ENCODE measurements around the gene SNAP25.

SNAP25 gene

GRCh38 chr20:10217721-10218410 is 764 bp upstream of the SNAP25 start:
- DNase-seq, result no peak

DNA sequence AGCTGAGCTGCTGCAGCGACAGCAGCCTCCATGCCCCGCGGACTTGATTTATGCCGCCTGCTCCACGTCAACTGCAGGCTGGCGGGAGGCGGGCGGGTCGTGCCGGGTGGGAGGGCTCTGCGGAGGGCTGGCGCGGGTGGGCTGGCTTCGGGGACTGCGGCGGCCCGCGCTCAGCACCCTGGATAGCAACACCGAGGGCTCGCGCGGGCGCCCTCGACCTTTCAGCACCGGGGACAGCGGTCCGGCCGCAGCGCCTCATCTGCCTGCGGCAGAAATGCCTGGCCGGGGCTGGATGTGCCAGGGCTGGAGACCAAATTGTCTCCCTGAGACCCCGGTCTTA is 792 bp downstream of the SNAP25 start:
- peak; percentile 9 to 59 for DNase-seq

DNA sequence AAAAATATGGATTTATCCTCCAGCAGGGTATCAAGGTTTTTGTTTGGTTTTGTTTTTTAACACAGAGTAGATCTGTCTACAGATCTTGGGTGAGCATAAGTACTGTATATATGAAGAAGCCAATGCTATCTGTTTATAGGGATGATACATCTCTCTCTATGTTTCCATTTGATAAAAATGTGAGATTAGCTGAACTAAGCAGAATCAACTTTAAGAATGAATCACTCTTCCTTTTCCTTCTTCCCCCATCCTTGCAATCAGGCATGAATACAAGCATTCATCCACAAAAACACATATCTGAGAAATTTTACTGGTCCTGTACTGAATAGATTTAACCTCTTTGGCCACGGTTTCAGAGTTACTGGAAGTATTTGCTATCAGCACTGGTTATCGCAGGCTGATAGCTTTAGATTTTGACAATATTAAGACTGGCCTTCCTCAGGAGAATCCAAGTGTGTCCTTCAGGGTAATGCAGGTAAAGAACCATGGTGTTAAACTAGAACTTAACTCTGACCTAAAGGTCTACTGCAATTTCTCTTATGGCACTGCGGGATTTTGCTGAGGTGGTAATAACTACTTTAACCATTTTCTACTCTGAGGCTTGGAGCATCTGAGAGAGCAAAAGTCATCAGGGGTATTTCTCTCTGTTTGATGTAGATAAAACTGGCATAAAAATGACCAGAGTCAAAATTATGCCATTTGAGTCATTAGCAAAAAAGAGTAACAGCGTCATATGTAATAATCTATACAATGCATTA is 1.5 kb downstream of the SNAP25 start:
- DNase-seq, result no peak

GRCh38 chr20:10221021-10221420 is 2.4 kb downstream of the SNAP25 start:
- DNase-seq, result no peak

- no peak for DNase-seq
These were observed 6.9 kb downstream of the SNAP25 start for GRCh38 chr20:10225439-10226060.

GRCh38 chr20:10228330-10228729 is 9.7 kb downstream of the SNAP25 start:
- no peak for DNase-seq

DNA sequence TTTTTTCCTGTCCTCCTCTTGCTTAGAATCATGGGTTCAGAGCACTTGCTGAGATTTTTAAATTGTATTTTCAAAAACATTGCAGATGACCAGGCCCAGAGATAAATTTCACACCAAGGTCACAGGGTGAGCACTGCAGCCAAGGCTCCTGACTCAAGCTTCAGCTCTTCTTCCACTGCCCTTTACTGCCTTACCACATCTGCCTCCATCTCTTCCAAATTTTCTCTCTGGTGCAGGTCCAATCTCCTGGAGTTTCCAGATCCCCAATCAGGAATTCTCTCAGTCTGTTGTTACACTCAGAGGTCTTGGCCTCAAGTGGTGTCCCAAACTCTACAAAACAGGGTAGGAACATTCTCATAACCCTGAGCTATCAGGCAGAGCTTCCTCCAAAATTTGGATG is 12.7 kb downstream of the SNAP25 start:
- no peak for DNase-seq

DNA sequence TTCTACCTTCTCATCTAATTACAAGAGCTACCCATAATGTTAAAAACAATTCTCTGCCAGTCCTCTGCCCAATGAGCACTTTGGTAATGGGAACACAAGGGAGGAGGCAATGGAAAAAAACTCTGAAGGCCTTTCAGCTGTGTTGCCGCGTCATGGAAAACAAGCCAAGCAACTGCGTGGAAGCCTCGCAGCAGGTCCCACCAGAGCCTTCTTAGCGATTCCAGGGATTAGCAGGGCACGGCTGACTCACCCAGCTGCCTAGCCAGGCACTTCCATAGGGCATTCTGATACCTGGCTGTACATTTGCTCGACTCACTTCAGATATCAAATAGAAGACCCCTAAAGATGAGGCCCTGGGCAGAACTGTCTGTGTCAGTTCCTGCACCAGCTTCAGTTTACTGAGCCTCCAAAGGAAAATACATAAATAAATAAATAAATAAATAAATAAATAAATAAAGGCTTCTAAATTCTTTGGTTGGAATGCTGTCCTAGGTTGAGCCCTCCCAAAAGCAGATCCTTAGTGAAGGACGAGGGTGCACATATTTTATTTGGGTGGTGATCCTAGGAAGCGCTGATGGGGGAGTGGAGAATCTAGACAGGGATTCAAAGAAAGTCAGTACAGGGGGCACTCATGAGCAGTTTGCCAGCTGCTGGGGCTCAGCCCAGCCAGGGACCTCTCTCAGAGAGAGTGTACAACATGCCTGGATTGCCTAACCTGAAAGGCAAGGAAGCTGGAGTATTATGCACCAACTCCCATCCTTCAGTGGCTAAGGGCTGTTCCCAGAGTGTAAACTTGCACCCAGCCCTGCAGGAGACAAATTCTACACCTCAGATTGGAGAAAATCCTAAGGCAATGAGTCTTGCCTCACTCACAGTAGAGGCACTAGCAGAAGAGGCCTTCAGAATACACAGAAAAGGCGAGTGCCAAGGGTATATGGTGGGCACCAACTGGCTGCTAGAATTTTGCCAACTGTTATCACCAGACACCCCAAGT is 18.2 kb downstream of the SNAP25 start:
- no peak for DNase-seq

DNA sequence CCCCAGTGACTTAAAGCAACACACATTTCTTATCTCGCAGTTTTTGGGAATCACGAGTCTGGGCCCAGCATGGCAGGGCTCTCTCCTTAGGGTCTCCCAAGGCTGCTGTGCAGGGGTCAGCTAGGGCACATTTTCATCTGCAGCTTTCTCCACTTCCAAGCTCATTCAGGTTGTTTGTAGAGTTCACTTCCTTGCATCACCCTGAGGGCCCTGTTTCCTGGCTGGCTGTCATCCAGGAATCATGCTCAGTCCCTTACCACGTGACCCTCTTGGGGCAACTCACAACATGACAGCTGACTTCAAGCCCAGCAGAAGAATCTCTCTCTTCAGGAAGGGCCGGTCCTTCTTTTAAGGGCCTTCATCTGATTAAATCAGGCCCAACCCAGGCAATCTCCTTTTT is 21.3 kb downstream of the SNAP25 start:
- no peak for DNase-seq

GRCh38 chr20:10240655-10241054 is 22.0 kb downstream of the SNAP25 start:
- no peak for DNase-seq

DNA sequence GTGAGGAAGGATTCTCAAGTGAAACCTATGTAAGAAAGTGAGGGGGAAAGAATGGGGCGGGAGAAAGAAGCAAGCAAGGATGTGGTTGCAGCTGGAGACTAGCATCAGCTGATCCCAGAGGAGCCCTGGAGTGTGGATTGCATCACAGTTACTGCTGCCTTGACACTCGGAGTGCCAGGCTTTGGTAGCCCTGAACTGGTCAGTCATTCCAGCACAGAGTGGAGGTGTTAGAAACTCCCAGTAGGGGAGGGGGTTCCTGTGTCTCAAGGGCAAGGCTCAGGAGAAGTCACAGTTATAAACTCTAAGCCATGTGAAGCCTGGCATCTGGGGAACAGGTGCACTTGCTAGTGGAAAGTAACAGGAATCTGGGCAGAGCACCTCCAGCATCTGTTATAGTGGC is 23.5 kb downstream of the SNAP25 start:
- no peak for DNase-seq

GRCh38 chr20:10247440-10247839 is 28.8 kb downstream of the SNAP25 start:
- DNase-seq, result no peak

- DNase-seq, result no peak
These were observed 30.6 kb downstream of the SNAP25 start for GRCh38 chr20:10249048-10249770.

GRCh38 chr20:10249822-10250221 is 31.2 kb downstream of the SNAP25 start:
- no peak for DNase-seq

DNA sequence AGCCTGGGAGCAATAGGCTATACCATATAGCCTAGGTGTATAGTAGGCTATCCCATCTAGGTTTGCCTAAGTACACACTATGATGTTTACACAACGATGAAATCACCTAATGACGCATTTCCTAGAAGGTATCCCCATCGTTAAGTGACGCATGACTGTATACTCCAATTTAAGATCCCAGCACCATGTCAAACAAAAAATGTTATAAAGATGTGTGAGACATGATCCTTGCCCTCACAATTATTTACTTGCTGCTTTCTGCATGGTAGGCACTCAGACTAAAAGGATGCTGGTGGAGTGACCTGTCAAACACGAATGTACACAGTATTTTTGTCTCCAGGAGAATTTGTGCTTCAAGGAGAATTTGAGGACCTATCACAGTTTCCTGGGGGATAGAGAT is 32.3 kb downstream of the SNAP25 start:
- DNase-seq, result no peak

DNA sequence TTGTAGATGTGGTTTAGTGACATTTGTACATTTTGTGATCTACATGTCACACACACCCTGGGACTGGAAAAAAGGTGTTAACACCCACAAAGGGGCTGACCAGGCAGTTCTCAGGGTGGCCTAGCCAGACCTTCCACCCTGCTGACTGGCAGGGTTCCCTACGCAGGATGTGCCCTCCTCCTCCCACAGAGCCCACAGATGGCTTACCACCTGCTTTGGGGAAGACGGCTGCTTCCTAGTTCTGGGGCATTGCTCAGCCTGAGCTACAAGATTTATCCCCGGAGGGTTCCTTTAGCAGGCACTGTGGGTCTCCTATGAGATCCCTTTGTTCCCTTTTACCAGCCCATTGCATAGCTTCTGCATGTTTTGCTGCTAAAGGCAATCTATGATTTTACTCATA is 35.1 kb downstream of the SNAP25 start:
- no peak for DNase-seq

GRCh38 chr20:10255846-10256245 is 37.2 kb downstream of the SNAP25 start:
- no peak for DNase-seq

DNA sequence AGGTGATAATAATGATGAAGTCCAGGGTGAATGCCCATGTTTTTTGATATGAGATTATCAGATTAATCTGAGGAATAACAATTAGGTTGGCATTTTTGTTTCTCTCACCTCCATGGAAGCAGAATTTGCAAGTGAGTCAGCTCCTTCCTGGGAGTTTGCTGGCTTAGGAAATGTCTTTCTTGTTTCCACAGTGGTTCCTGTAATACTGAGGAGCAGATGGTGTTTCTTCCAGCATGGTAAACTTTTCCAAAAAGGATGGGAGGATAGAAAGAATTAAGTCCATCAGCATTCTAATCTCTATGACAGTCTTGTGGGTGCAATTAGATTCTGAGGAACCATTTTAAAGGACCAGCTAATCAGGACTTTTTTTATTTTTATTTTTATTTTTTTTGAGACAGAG is 40.5 kb downstream of the SNAP25 start:
- DNase-seq, result no peak

GRCh38 chr20:10260316-10260715 is 41.7 kb downstream of the SNAP25 start:
- no peak for DNase-seq

- DNase-seq, result no peak
These were observed 43.1 kb downstream of the SNAP25 start for GRCh38 chr20:10261702-10262101.

DNA sequence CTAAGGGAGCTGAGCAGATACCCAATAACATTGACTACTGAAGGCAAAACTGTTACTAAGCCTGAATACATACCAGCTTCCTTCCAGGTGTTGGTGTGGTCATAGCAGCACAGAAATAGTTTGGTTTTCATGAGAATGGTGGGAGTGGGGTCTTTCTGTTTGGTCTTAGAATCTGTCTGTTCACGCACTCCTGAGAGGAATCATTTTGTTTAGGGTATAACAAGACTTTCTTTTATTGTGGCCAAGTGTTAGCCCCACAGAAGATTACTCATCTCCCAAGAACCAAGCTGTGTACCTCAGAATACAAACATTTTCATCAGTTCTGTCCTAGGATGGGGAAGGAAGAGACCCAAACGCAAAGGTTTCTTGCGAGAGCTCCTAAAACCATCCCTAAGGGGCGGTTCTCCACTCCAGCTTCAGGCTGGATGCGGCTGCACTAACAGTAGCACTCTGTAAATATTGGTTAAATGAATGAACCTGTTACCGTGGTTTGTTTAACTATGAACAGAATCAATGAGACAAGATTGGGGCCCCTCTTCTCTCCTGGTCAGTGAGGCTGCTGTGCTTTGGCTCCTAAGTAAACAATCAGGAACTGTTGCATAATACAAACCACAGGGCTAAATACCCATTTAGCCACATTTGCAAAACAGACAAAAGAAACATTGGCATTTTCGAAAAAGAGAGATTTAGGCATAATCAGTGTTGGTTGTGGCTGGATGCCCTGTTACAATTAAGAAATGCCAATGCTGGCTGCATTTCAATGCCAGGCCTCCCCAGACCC is 44.9 kb downstream of the SNAP25 start:
- no peak for DNase-seq

DNA sequence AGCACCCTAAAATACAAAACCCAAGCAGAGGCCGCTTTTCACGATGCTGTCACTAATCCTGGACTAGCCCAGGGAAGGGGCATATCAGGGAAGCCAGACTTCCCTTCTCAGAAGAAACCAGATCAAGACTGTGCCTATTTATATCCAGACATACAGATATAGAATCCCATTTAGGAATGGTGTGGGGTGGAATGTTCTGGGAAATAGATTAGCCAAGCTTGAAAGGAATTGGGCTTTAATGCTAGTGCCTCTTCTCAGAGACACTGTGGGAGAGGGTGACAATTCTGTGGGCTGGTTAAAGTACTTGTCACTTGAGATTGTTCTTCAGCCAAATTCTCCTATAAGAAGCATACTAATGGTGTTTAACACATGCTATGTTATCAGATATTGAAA is 45.5 kb downstream of the SNAP25 start:
- DNase-seq, result no peak

Data from stimulated activated CD4-positive, alpha-beta T cell treated with anti-CD3 and anti-CD28 coated beads, Interleukin-4, amount 100 ng/mL, for 4 hours (primary cell).